ENCODE data around the gene MGMT. TPM values are rescaled to one million over a fixed set of nuclear protein-coding genes. Genes with fewer than 3 reads are reported as not detected.

The MGMT gene
- polyA plus RNA-seq, 2 donors, result 8.6 to 13.0 TPM

DNA sequence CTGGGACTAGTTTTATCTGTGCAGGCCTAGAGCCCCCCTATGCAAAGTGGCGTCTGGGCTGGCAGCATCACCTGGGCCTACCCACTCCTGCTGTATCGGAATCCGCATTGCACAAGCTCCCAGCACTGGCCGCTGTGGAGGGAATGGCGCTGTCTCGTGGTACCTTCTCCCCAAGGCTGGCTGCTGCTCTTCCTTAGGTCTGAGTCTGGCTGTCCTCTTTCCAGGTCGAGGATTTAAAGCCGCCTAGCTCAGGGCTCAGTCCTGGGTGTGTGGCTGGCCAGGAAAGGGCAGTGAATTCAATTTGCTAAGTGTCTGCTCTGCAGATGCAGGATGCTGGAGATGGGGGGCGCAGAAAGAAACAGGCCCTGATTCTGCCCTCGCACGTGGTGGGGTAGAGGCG is 44.7 kb downstream of the MGMT start:
- Histone ChIP-seq H3K4me3 (ENCODE audit: low read depth in 1 of 2, low read length in 2 of 2) (no peak overlapping the region), H3K27me3 (ENCODE audit: control insufficient read depth in 1 of 2, insufficient read depth in 2 of 2, low read length in 2 of 2) (no peaks in the 10 kb centered on the region), H3K4me1 (ENCODE audit: control insufficient read depth in 2 of 2, insufficient read depth in 2 of 2, low read length in 1 of 2) (peaks cover 0 to 3% of the 10 kb centered on the region in 2 donors), H3K9me3 (ENCODE audit: control insufficient read depth in 2 of 2, insufficient read depth in 1 of 2, low read depth in 1 of 2, low read length in 1 of 2) (peaks cover 3% of the 10 kb centered on the region in 2 donors), H3K27ac (ENCODE audit: low read depth in 2 of 2, low read length in 1 of 2) (no peak overlapping the region), H3K36me3 (ENCODE audit: control insufficient read depth in 2 of 2, insufficient read depth in 2 of 2, low read length in 1 of 2) (no peaks in the 10 kb centered on the region)
- 91 to 96% methylated on average over 12 of the region's 12 CpGs for WGBS, 2 donors

GRCh38 chr10:129513312-129513711 is 46.3 kb downstream of the MGMT start:
- no peaks in the 10 kb centered on the region for H3K36me3 ChIP-seq (ENCODE audit: control insufficient read depth in 2 of 2, insufficient read depth in 2 of 2, low read length in 1 of 2)
- H3K4me3 ChIP-seq (ENCODE audit: low read depth in 1 of 2, low read length in 2 of 2), result no peak overlapping the region
- H3K27ac ChIP-seq (ENCODE audit: low read depth in 2 of 2, low read length in 1 of 2), result no peak overlapping the region
- H3K4me1 ChIP-seq (ENCODE audit: control insufficient read depth in 2 of 2, insufficient read depth in 2 of 2, low read length in 1 of 2), result peaks cover 0 to 3% of the 10 kb centered on the region in 2 donors
- no peaks in the 10 kb centered on the region for H3K27me3 ChIP-seq (ENCODE audit: control insufficient read depth in 1 of 2, insufficient read depth in 2 of 2, low read length in 2 of 2)
- WGBS, 2 donors, result 73 to 78% methylated on average over 8 of the region's 8 CpGs
- H3K9me3 ChIP-seq (ENCODE audit: control insufficient read depth in 2 of 2, insufficient read depth in 1 of 2, low read depth in 1 of 2, low read length in 1 of 2), result no peaks in the 10 kb centered on the region

DNA sequence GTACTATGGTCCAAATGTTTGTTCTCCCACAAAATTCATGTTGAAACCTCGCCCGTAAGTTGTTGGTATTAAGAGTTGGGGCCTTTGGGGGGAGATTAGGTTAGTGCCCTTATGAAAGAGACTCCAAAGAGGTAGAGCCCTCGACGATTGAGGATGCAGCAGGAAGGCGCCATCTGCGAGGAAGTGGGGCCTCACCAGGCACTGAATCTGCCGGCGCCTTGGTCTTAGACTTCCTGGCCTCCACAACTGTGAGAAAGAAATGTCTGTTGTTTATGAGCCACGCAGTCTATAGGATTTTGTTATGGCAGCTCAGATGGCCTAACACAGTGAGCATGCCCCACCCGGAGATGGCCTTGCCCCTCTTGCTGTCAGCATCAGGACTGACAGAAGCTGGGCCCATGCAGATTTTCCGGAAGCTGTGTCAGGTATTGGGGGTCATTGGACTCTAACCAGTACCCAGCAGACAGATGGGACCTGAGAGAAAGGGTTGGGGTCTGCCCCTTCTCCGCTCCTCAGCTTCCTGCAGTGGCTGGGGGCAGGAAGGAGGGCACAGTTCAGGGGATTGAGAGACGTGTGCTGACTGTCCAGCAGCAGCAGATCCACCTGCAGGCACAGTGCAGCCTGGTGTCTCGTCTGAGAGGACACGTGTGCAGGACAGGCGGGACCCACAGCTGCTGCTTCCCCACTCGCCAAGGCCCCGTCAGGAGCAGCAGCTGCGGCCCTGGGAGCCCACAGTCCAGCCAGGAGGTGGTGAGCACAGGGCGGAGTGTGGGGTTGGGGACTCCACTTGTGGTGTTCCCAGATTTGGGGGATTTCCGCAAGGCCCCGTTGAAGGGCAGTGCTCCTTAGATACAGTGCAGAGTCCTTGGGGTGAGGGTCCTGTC is 47.8 kb downstream of the MGMT start:
- Histone ChIP-seq H3K27me3 (ENCODE audit: control insufficient read depth in 1 of 2, insufficient read depth in 2 of 2, low read length in 2 of 2) (no peaks in the 10 kb centered on the region), H3K4me1 (ENCODE audit: control insufficient read depth in 2 of 2, insufficient read depth in 2 of 2, low read length in 1 of 2) (peaks cover 0 to 3% of the 10 kb centered on the region in 2 donors), H3K4me3 (ENCODE audit: low read depth in 1 of 2, low read length in 2 of 2) (no peak overlapping the region), H3K36me3 (ENCODE audit: control insufficient read depth in 2 of 2, insufficient read depth in 2 of 2, low read length in 1 of 2) (no peaks in the 10 kb centered on the region), H3K27ac (ENCODE audit: low read depth in 2 of 2, low read length in 1 of 2) (no peak overlapping the region), H3K9me3 (ENCODE audit: control insufficient read depth in 2 of 2, insufficient read depth in 1 of 2, low read depth in 1 of 2, low read length in 1 of 2) (no peaks in the 10 kb centered on the region)
- 87 to 89% methylated on average over 22 of the region's 22 CpGs for whole genome bisulfite sequencing, 2 donors

DNA sequence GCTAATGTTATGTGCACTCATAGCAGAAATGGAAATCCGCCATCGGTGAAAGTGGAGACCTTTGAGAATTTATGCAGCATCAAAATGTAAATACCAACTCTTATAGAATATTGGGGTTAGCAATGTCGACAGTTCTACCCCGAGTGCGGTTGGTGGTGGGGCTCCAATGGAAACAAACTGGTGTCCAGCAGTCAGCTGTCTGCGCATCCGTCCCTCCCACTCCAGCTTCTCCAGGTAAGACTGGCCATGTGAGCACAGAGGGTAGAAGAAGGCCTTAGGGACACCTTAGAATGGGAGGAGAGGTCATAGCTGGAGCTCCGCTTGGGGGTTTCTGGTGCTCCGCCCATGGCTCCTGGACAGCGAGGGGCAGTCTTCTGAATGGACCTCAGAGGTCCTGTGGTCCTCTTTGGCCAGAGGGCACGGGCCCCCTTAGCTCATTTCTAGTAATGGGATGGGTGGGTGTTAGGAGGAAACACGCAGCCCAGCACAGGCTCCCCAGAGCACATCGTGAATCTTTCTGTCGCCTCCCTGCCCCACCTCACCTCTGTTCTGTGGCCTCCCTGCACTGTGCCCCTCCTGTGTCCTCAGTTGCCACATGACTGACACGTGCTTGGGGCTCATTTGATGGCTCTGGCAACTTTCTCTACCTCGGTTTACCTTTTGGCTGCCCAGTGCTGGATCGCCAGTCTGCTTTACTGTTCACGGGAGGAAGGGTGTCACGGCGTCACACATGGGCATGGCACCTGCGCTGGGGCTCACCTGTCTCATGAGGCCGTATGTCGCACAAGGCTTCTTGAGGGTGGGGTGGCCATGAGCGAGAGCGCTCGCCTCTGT is 50.0 kb downstream of the MGMT start:
- Histone ChIP-seq H3K4me1 (ENCODE audit: control insufficient read depth in 2 of 2, insufficient read depth in 2 of 2, low read length in 1 of 2) (peaks cover 0 to 3% of the 10 kb centered on the region in 2 donors), H3K36me3 (ENCODE audit: control insufficient read depth in 2 of 2, insufficient read depth in 2 of 2, low read length in 1 of 2) (peaks cover 0 to 5% of the 10 kb centered on the region in 2 donors), H3K27ac (ENCODE audit: low read depth in 2 of 2, low read length in 1 of 2) (no peak overlapping the region), H3K27me3 (ENCODE audit: control insufficient read depth in 1 of 2, insufficient read depth in 2 of 2, low read length in 2 of 2) (no peaks in the 10 kb centered on the region), H3K4me3 (ENCODE audit: low read depth in 1 of 2, low read length in 2 of 2) (no peak overlapping the region), H3K9me3 (ENCODE audit: control insufficient read depth in 2 of 2, insufficient read depth in 1 of 2, low read depth in 1 of 2, low read length in 1 of 2) (no peaks in the 10 kb centered on the region)
- WGBS, 2 donors, result 94 to 96% methylated on average over 26 of the region's 26 CpGs

DNA sequence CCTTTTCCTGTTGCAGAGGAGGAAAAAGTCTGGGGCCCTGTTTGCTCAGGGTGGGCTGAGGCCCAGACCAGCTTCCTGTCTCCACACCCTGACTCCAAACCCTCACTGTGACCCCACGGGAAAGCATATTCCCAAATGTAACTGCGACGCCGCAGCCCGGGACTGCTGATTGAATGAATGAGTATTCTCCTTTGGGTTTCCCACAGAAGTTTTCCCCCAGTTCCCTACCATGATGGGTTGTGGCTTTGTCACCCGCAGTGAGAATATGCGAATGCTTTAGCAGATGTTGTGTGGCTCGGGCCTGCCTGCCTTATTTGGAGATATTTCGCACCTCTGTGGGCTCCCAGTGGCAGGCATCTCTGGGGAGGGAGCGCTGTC is 50.6 kb downstream of the MGMT start:
- Histone ChIP-seq H3K9me3 (ENCODE audit: control insufficient read depth in 2 of 2, insufficient read depth in 1 of 2, low read depth in 1 of 2, low read length in 1 of 2) (no peaks in the 10 kb centered on the region), H3K4me3 (ENCODE audit: low read depth in 1 of 2, low read length in 2 of 2) (no peak overlapping the region), H3K36me3 (ENCODE audit: control insufficient read depth in 2 of 2, insufficient read depth in 2 of 2, low read length in 1 of 2) (peaks cover 0 to 5% of the 10 kb centered on the region in 2 donors), H3K27me3 (ENCODE audit: control insufficient read depth in 1 of 2, insufficient read depth in 2 of 2, low read length in 2 of 2) (no peaks in the 10 kb centered on the region), H3K4me1 (ENCODE audit: control insufficient read depth in 2 of 2, insufficient read depth in 2 of 2, low read length in 1 of 2) (peaks cover 0 to 3% of the 10 kb centered on the region in 2 donors), H3K27ac (ENCODE audit: low read depth in 2 of 2, low read length in 1 of 2) (no peak overlapping the region)
- 85 to 87% methylated on average over 10 of the region's 10 CpGs for WGBS, 2 donors

GRCh38 chr10:129518793-129519192 is 51.8 kb downstream of the MGMT start:
- H3K4me1 ChIP-seq (ENCODE audit: control insufficient read depth in 2 of 2, insufficient read depth in 2 of 2, low read length in 1 of 2), result peaks cover 0 to 3% of the 10 kb centered on the region in 2 donors
- no peak overlapping the region for H3K4me3 ChIP-seq (ENCODE audit: low read depth in 1 of 2, low read length in 2 of 2)
- H3K27me3 ChIP-seq (ENCODE audit: control insufficient read depth in 1 of 2, insufficient read depth in 2 of 2, low read length in 2 of 2), result no peaks in the 10 kb centered on the region
- H3K36me3 ChIP-seq (ENCODE audit: control insufficient read depth in 2 of 2, insufficient read depth in 2 of 2, low read length in 1 of 2), result peaks cover 0 to 5% of the 10 kb centered on the region in 2 donors
- no peak overlapping the region for H3K27ac ChIP-seq (ENCODE audit: low read depth in 2 of 2, low read length in 1 of 2)
- WGBS, 2 donors, result 59 to 63% methylated on average over 6 of the region's 6 CpGs
- no peaks in the 10 kb centered on the region for H3K9me3 ChIP-seq (ENCODE audit: control insufficient read depth in 2 of 2, insufficient read depth in 1 of 2, low read depth in 1 of 2, low read length in 1 of 2)

DNA sequence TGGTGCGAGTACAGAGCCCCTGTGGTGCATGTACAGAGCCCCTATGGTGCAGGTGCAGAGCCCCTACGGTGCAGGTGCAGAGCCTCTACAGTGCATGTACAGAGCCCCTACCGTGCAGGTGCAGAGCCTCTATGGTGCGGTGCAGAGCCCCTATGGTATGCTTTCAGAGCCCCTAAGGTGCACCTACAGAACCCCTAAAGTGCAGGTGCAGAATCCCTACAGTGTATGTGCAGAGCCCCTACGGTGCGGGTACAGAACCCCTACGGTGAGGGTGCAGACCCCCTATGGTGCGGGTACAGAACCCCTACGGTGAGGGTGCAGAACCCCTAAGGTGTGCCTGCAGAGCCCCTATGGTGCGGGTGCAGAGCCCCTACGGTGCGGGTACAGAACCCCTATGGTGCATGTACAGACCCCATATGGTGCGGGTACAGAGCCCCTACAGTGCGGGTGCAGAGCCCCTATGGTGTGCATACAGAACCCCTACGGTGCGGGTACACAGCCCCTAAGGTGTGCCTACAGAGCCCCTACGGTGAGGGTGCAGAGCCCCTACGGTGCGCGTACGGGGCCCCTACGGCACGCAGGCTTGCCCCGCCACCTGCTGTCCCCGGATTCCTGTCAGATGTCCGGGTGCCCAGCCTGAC is 53.5 kb downstream of the MGMT start:
- no peaks in the 10 kb centered on the region for H3K9me3 ChIP-seq (ENCODE audit: control insufficient read depth in 2 of 2, insufficient read depth in 1 of 2, low read depth in 1 of 2, low read length in 1 of 2)
- peaks cover 0 to 5% of the 10 kb centered on the region in 2 donors for H3K36me3 ChIP-seq (ENCODE audit: control insufficient read depth in 2 of 2, insufficient read depth in 2 of 2, low read length in 1 of 2)
- H3K4me3 ChIP-seq (ENCODE audit: low read depth in 1 of 2, low read length in 2 of 2), result no peak overlapping the region
- H3K27ac ChIP-seq (ENCODE audit: low read depth in 2 of 2, low read length in 1 of 2), result no peak overlapping the region
- WGBS, 2 donors, result 94 to 97% methylated on average over 26 of the region's 26 CpGs
- H3K4me1 ChIP-seq (ENCODE audit: control insufficient read depth in 2 of 2, insufficient read depth in 2 of 2, low read length in 1 of 2), result no peaks in the 10 kb centered on the region
- H3K27me3 ChIP-seq (ENCODE audit: control insufficient read depth in 1 of 2, insufficient read depth in 2 of 2, low read length in 2 of 2), result no peaks in the 10 kb centered on the region

GRCh38 chr10:129521161-129522025 is 54.4 kb downstream of the MGMT start:
- Histone ChIP-seq H3K27ac (ENCODE audit: low read depth in 2 of 2, low read length in 1 of 2) (no peak overlapping the region), H3K36me3 (ENCODE audit: control insufficient read depth in 2 of 2, insufficient read depth in 2 of 2, low read length in 1 of 2) (peaks cover 0 to 5% of the 10 kb centered on the region in 2 donors), H3K4me3 (ENCODE audit: low read depth in 1 of 2, low read length in 2 of 2) (no peak overlapping the region), H3K27me3 (ENCODE audit: control insufficient read depth in 1 of 2, insufficient read depth in 2 of 2, low read length in 2 of 2) (no peaks in the 10 kb centered on the region), H3K9me3 (ENCODE audit: control insufficient read depth in 2 of 2, insufficient read depth in 1 of 2, low read depth in 1 of 2, low read length in 1 of 2) (no peaks in the 10 kb centered on the region), H3K4me1 (ENCODE audit: control insufficient read depth in 2 of 2, insufficient read depth in 2 of 2, low read length in 1 of 2) (no peaks in the 10 kb centered on the region)
- WGBS, 2 donors, result 96% methylated on average over 22 of the region's 22 CpGs

Data from esophagus (tissue), 2 donors.